Right lobe of liver (tissue), 4 donors: ENCODE results near the gene FOXN1.

ENCODE experiments used
- POLR2A ChIP-seq: fragments of 450-650 bp; IDR thresholded peaks from one replicate; pipeline ENCODE4 v1.6.1; 2017; ENCODE audit warnings: antibody characterized with exemption, mild to moderate bottlenecking
- TF ChIP-seq, protein P1 (sequence below), 4 donors: fragments of 200-600 bp in 3 of 4; fragments of 450-650 bp in 1 of 4; IDR thresholded peaks; one replicate each; pipeline versions ENCODE4 v1.5.1 to v1.8.0; 2016 to 2022; ENCODE audit warnings: antibody characterized with exemption in 4 of 4, mild to moderate bottlenecking in 2 of 4
- donor health status: DM: no; HTN: no; CAD: no.
- donor health status: DM: no; HTN: no; CAD: no.
- donor health status: DM: no; HTN: yes; CAD: no.

DNA sequence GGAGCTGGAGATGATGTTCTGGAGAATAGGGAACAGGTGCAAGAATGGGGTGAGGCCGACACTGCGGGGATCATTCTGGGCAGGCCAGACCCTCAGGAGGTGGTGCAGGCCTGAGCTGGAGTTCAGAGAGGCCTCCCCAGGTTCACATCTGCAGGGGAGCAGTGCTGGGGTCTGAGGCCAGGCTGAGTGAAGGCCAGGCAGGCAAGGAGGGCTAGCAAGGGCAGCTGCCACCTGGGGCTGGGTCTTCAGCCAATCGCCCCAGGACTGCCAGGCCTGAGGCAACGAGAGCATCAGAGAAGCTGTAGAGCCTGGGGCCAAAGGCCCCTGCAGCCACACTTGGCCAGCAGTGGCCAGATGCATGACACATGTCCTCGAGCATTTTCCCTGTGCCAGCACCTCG, 14.5 kb downstream of the FOXN1 start:
- TF ChIP-seq, protein P1, sequence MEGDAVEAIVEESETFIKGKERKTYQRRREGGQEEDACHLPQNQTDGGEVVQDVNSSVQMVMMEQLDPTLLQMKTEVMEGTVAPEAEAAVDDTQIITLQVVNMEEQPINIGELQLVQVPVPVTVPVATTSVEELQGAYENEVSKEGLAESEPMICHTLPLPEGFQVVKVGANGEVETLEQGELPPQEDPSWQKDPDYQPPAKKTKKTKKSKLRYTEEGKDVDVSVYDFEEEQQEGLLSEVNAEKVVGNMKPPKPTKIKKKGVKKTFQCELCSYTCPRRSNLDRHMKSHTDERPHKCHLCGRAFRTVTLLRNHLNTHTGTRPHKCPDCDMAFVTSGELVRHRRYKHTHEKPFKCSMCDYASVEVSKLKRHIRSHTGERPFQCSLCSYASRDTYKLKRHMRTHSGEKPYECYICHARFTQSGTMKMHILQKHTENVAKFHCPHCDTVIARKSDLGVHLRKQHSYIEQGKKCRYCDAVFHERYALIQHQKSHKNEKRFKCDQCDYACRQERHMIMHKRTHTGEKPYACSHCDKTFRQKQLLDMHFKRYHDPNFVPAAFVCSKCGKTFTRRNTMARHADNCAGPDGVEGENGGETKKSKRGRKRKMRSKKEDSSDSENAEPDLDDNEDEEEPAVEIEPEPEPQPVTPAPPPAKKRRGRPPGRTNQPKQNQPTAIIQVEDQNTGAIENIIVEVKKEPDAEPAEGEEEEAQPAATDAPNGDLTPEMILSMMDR (IDR thresholded peaks at IDR 0.05) = no peak
- TF ChIP-seq POLR2A = no peak
